Ishikawa (cell line): ENCODE results near the gene GDPD5.

Experiments used
- CEBPB ChIP-seq: IDR thresholded peaks from 2 replicates; pipeline ENCODE4 v1.6.1; 2012
- EP300 ChIP-seq: IDR thresholded peaks from 2 replicates; pipeline ENCODE4 v1.6.1; 2012; ENCODE audit warnings: borderline replicate concordance
- FOXM1 ChIP-seq: IDR thresholded peaks from 2 replicates; pipeline ENCODE4 v1.6.1; 2012; ENCODE audit warnings: low read depth, borderline replicate concordance
- REST ChIP-seq: IDR thresholded peaks from 2 replicates; pipeline ENCODE4 v1.6.1; 2012; ENCODE audit warnings: low read depth, mild to moderate bottlenecking
- TAF1 ChIP-seq: IDR thresholded peaks from 2 replicates; pipeline ENCODE4 v1.6.1; 2012; ENCODE audit warnings: low read depth, mild to moderate bottlenecking
- TCF12 ChIP-seq: IDR thresholded peaks from 2 replicates; pipeline ENCODE4 v1.6.1; 2012; ENCODE audit warnings: low read depth
- TEAD4 ChIP-seq: IDR thresholded peaks from 2 replicates; pipeline ENCODE4 v1.6.1; 2012
- USF1 ChIP-seq: IDR thresholded peaks from 2 replicates; pipeline ENCODE4 v1.6.1; 2012
- YY1 ChIP-seq: IDR thresholded peaks from 2 replicates; pipeline ENCODE4 v1.6.1; 2012; ENCODE audit warnings: low read depth
- ZBTB7A ChIP-seq: IDR thresholded peaks from 2 replicates; pipeline ENCODE4 v1.6.1; 2012; ENCODE audit warnings: low read depth
- TF ChIP-seq, protein P1 (sequence below): IDR thresholded peaks from 2 replicates; pipeline ENCODE4 v1.6.1; 2012

- TF ChIP-seq TCF12, result no peak
- no peak for TF ChIP-seq TAF1
- no peak for TF ChIP-seq CEBPB
- TF ChIP-seq YY1, result no peak
- no peak for TF ChIP-seq ZBTB7A
- TF ChIP-seq EP300, result no peak
- TF ChIP-seq, protein P1, sequence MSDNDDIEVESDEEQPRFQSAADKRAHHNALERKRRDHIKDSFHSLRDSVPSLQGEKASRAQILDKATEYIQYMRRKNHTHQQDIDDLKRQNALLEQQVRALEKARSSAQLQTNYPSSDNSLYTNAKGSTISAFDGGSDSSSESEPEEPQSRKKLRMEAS, result no peak
- TF ChIP-seq TEAD4, result no peak
- no peak for TF ChIP-seq USF1
- TF ChIP-seq REST, result no peak
- TF ChIP-seq FOXM1, result no peak
These were observed 21.2 kb downstream of the GDPD5 start for GRCh38 chr11:75504501-75504900.
